Neural progenitor cell (in vitro differentiated cells): ENCODE data around the gene PFDN1.

Source experiments
- CTCF ChIP-seq: fragments of 200-600 bp; sonication (generic); IDR thresholded peaks from 2 replicates; pipeline ENCODE4 v1.5.1; 2017; ENCODE audit warnings: antibody characterized with exemption, mild to moderate bottlenecking
- EZH2 ChIP-seq: fragments of 200-600 bp; sonication (generic); IDR thresholded peaks from 2 replicates; pipeline ENCODE4 v1.6.1; 2017; ENCODE audit warnings: antibody characterized with exemption, mild to moderate bottlenecking, moderate library complexity

- no peak for TF ChIP-seq CTCF
- TF ChIP-seq EZH2: no peak
These were observed 9.1 kb downstream of the PFDN1 start for GRCh38 chr5:140293849-140294100.
